Astrocyte (in vitro differentiated cells and primary cell): ENCODE measurements around the gene CNTROB. TPM values are rescaled to one million over a fixed set of nuclear protein-coding genes. Genes with fewer than 3 reads are reported as not detected.
A peak's percentile ranks its signal among the peaks of the same experiment; 100 is the strongest.

Source experiments
- DNase-seq: peaks from one replicate; pipeline ENCODE4 v3.0.0-alpha.2; 2010; ENCODE audit warnings: low read depth
- FAIRE-seq: peaks from 2 replicates; lab custom pipeline; 2011; peaks lifted over from hg19 to GRCh38; lab: Jason Lieb, UNC
- H2AFZ ChIP-seq: 2 replicates; pipeline ENCODE4 v1.6.0; 2012; ENCODE audit warnings: low read depth, low read length, inconsistent platforms
- H3K27ac ChIP-seq: 2 replicates; pipeline ENCODE4 v1.5.1; 2011; ENCODE audit warnings: low read depth, low read length, inconsistent platforms
- H3K27me3 ChIP-seq: 2 replicates; pipeline ENCODE4 v1.6.0; 2011; ENCODE audit warnings: low read length, inconsistent platforms; ENCODE audit not compliant: insufficient read depth
- H3K36me3 ChIP-seq: 2 replicates; pipeline ENCODE4 v1.5.1; 2011; ENCODE audit warnings: low read length, inconsistent platforms; ENCODE audit not compliant: insufficient read depth
- H3K4me1 ChIP-seq: 2 replicates; pipeline ENCODE4 v1.5.1; 2011; ENCODE audit warnings: low read length, inconsistent platforms; ENCODE audit not compliant: insufficient read depth
- H3K4me2 ChIP-seq: 2 replicates; pipeline ENCODE4 v1.6.0; 2012; ENCODE audit warnings: low read length, inconsistent platforms
- H3K4me3 ChIP-seq: 2 replicates; pipeline ENCODE4 v1.5.1; 2011; ENCODE audit warnings: low read depth, mild to moderate bottlenecking, low read length, inconsistent platforms; ENCODE audit not compliant: insufficient read depth
- H3K79me2 ChIP-seq: 2 replicates; pipeline ENCODE4 v1.6.0; 2012; ENCODE audit warnings: mild to moderate bottlenecking, low read length, inconsistent platforms; ENCODE audit not compliant: insufficient read depth
- H3K9ac ChIP-seq: 2 replicates; pipeline ENCODE4 v1.6.0; 2012; ENCODE audit warnings: mild to moderate bottlenecking, low read length, inconsistent platforms
- H3K9me3 ChIP-seq: 2 replicates; pipeline ENCODE4 v1.5.1; 2012; ENCODE audit warnings: low read depth, mild to moderate bottlenecking, low read length, inconsistent platforms; ENCODE audit not compliant: insufficient read depth
- H4K20me1 ChIP-seq: 2 replicates; pipeline ENCODE4 v1.6.0; 2012; ENCODE audit warnings: low read length, inconsistent platforms; ENCODE audit not compliant: insufficient read depth
- H3K27ac Mint-ChIP-seq: one replicate; pipeline ENCODE4 v1.8.0; 2021; ENCODE audit warnings: mild to moderate bottlenecking, mixed read lengths; ENCODE audit not compliant: unreplicated experiment
- H3K27me3 Mint-ChIP-seq: one replicate; pipeline ENCODE4 v1.8.0; 2021; ENCODE audit warnings: low read depth, mixed read lengths; ENCODE audit not compliant: unreplicated experiment
- H3K36me3 Mint-ChIP-seq: one replicate; pipeline ENCODE4 v1.8.0; 2021; ENCODE audit warnings: low read depth, mixed read lengths; ENCODE audit not compliant: unreplicated experiment
- H3K4me1 Mint-ChIP-seq: one replicate; pipeline ENCODE4 v1.8.0; 2021; ENCODE audit warnings: low read depth, mixed read lengths; ENCODE audit not compliant: unreplicated experiment
- H3K4me3 Mint-ChIP-seq: one replicate; pipeline ENCODE4 v1.8.0; 2021; ENCODE audit warnings: mild to moderate bottlenecking, moderate library complexity, mixed read lengths; ENCODE audit not compliant: unreplicated experiment
- H3K9me3 Mint-ChIP-seq: one replicate; pipeline ENCODE4 v1.8.0; 2021; ENCODE audit warnings: mild to moderate bottlenecking, mixed read lengths; ENCODE audit not compliant: unreplicated experiment
- EZH2 ChIP-seq: IDR thresholded peaks from 2 replicates; pipeline ENCODE4 v1.6.1; 2012; ENCODE audit warnings: mild to moderate bottlenecking, low read length, inconsistent platforms; ENCODE audit not compliant: insufficient read depth
- total RNA-seq: library from RNA; stranded (reverse); gene quantifications from 2 replicates; pipeline ENCODE4 v1.2.1, GENCODE V29; 2021
- TF ChIP-seq, protein P1 (sequence below): IDR thresholded peaks from 2 replicates; pipeline ENCODE4 v1.5.1; 2011; ENCODE audit warnings: low read depth, mild to moderate bottlenecking, inconsistent platforms, low read length, moderate library complexity; ENCODE audit not compliant: insufficient read depth

Gene CNTROB
- total RNA-seq, 1 donor from 2014 or later, result 25.3 TPM

- peaks cover 4% of the 10 kb centered on the region for H3K27me3 Mint-ChIP-seq
- peak within 1 kb of the TSS; percentile 81 for H2AFZ ChIP-seq
- peaks cover 7% of the 10 kb centered on the region for H3K4me1 Mint-ChIP-seq
- no peaks in the 10 kb centered on the region for H3K79me2 ChIP-seq
- peak; percentile 92 for DNase-seq
- peaks cover 12% of the 10 kb centered on the region for H4K20me1 ChIP-seq
- H3K27ac ChIP-seq, result peak within 1 kb of the TSS; percentile 81
- H3K4me1 ChIP-seq, result peaks cover 21% of the 10 kb centered on the region
- FAIRE-seq, result no peak
- H3K4me3 ChIP-seq, result peak within 1 kb of the TSS; percentile 65
- H3K9me3 Mint-ChIP-seq, result no peaks in the 10 kb centered on the region
- TF ChIP-seq EZH2, result no peak
- TF ChIP-seq, protein P1, sequence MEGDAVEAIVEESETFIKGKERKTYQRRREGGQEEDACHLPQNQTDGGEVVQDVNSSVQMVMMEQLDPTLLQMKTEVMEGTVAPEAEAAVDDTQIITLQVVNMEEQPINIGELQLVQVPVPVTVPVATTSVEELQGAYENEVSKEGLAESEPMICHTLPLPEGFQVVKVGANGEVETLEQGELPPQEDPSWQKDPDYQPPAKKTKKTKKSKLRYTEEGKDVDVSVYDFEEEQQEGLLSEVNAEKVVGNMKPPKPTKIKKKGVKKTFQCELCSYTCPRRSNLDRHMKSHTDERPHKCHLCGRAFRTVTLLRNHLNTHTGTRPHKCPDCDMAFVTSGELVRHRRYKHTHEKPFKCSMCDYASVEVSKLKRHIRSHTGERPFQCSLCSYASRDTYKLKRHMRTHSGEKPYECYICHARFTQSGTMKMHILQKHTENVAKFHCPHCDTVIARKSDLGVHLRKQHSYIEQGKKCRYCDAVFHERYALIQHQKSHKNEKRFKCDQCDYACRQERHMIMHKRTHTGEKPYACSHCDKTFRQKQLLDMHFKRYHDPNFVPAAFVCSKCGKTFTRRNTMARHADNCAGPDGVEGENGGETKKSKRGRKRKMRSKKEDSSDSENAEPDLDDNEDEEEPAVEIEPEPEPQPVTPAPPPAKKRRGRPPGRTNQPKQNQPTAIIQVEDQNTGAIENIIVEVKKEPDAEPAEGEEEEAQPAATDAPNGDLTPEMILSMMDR, result no peak
- H3K9me3 ChIP-seq, result no peaks in the 10 kb centered on the region
- H3K9ac ChIP-seq, result peak within 1 kb of the TSS; percentile 69
- H3K4me2 ChIP-seq, result peak within 1 kb of the TSS; percentile 91
- peak within 1 kb of the TSS; percentile 92 for H3K27ac Mint-ChIP-seq
- H3K36me3 ChIP-seq, result no peaks in the 10 kb centered on the region
- H3K27me3 ChIP-seq, result no peaks in the 10 kb centered on the region
- peak within 1 kb of the TSS; percentile 84 for H3K4me3 Mint-ChIP-seq
- no peaks in the 10 kb centered on the region for H3K36me3 Mint-ChIP-seq
Observed at GRCh38 chr17:7915611-7916384, 16.2 kb upstream of the CNTROB start, which contains the start of gene RNF227. TSS of gene RNF227 (minus strand) at chr17:7916289. CDS start at chr17:7916195, 94 bp downstream.

DNA sequence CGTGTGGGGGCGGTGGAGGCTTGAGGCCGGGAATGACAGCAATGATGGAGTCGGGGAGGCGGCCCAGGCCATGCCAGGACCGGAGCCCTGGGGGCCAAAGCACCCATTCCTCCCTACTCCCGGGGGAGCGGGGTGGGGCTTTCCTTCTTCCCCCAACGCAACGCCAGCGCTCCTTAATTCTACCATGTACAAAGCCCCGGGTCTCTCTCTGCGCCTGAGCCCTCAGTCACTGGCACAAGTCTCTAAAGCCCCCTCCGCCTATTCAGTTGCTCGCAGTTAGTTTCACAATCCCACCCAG, 15.7 kb upstream of the CNTROB start:
- no peak for FAIRE-seq
- H3K36me3 ChIP-seq, result no peaks in the 10 kb centered on the region
- H3K9ac ChIP-seq, result peak overlapping the region; percentile 69
- peak overlapping the region; percentile 80 for H2AFZ ChIP-seq
- Mint-ChIP-seq H3K4me3 (peak overlapping the region; percentile 81), H3K36me3 (no peaks in the 10 kb centered on the region), H3K9me3 (no peaks in the 10 kb centered on the region), H3K27ac (peak overlapping the region; percentile 92), H3K27me3 (peaks cover 4% of the 10 kb centered on the region), H3K4me1 (peaks cover 7% of the 10 kb centered on the region)
- H3K27ac ChIP-seq, result peak overlapping the region; percentile 81
- DNase-seq, result no peak
- peak overlapping the region; percentile 65 for H3K4me3 ChIP-seq
- TF ChIP-seq, protein P1, result no peak
- TF ChIP-seq EZH2, result no peak
- H3K79me2 ChIP-seq, result no peaks in the 10 kb centered on the region
- no peaks in the 10 kb centered on the region for H3K27me3 ChIP-seq
- peaks cover 12% of the 10 kb centered on the region for H4K20me1 ChIP-seq
- peaks cover 21% of the 10 kb centered on the region for H3K4me1 ChIP-seq
- no peaks in the 10 kb centered on the region for H3K9me3 ChIP-seq
- H3K4me2 ChIP-seq, result peak overlapping the region; percentile 91

GRCh38 chr17:7916808-7917207, 15.2 kb upstream of the CNTROB start:
- FAIRE-seq, result no peak
- H3K27ac ChIP-seq, result peak overlapping the region; percentile 81
- H3K27ac Mint-ChIP-seq, result peak overlapping the region; percentile 92

More at GRCh38 chr17:7916808-7917207, 15.2 kb upstream of the CNTROB start:
- DNase-seq, result peak; percentile 74
- no peaks in the 10 kb centered on the region for H3K79me2 ChIP-seq
- peak overlapping the region; percentile 91 for H3K4me2 ChIP-seq
- no peaks in the 10 kb centered on the region for H3K36me3 Mint-ChIP-seq
- peak overlapping the region; percentile 31 for H3K4me3 ChIP-seq
- H3K27me3 Mint-ChIP-seq, result peaks cover 7% of the 10 kb centered on the region
- H3K4me1 ChIP-seq, result peaks cover 21% of the 10 kb centered on the region
- no peaks in the 10 kb centered on the region for H3K9me3 ChIP-seq
- H3K36me3 ChIP-seq, result no peaks in the 10 kb centered on the region
- H3K9me3 Mint-ChIP-seq, result no peaks in the 10 kb centered on the region
- peaks cover 10% of the 10 kb centered on the region for H4K20me1 ChIP-seq
- peaks cover 7% of the 10 kb centered on the region for H3K4me1 Mint-ChIP-seq
- TF ChIP-seq, protein P1, result no peak
- no peak for TF ChIP-seq EZH2
- peak overlapping the region; percentile 81 for H3K4me3 Mint-ChIP-seq
- peak overlapping the region; percentile 69 for H3K9ac ChIP-seq
- no peaks in the 10 kb centered on the region for H3K27me3 ChIP-seq
- peak overlapping the region; percentile 80 for H2AFZ ChIP-seq
